Ishikawa (cell line): Measurements from ENCODE around the gene TH.
A peak's percentile ranks its signal among the peaks of the same experiment; 100 is the strongest.

Experiments used
- CEBPB ChIP-seq: IDR thresholded peaks from 2 replicates; pipeline ENCODE4 v1.6.1; 2012
- CREB1 ChIP-seq: IDR thresholded peaks from 2 replicates; pipeline ENCODE4 v1.6.1; 2012; ENCODE audit warnings: low read depth
- EGR1 ChIP-seq: IDR thresholded peaks from 2 replicates; pipeline ENCODE4 v1.6.1; 2012
- EP300 ChIP-seq: IDR thresholded peaks from 2 replicates; pipeline ENCODE4 v1.6.1; 2012; ENCODE audit warnings: borderline replicate concordance
- FOXM1 ChIP-seq: IDR thresholded peaks from 2 replicates; pipeline ENCODE4 v1.6.1; 2012; ENCODE audit warnings: low read depth, borderline replicate concordance
- MAX ChIP-seq: IDR thresholded peaks from 2 replicates; pipeline ENCODE4 v1.6.1; 2012
- NFIC ChIP-seq: IDR thresholded peaks from 2 replicates; pipeline ENCODE4 v1.6.1; 2012
- RAD21 ChIP-seq: IDR thresholded peaks from 2 replicates; pipeline ENCODE4 v1.6.1; 2012; ENCODE audit warnings: low read depth
- REST ChIP-seq: IDR thresholded peaks from 2 replicates; pipeline ENCODE4 v1.6.1; 2012; ENCODE audit warnings: low read depth, mild to moderate bottlenecking
- TAF1 ChIP-seq: IDR thresholded peaks from 2 replicates; pipeline ENCODE4 v1.6.1; 2012; ENCODE audit warnings: low read depth, mild to moderate bottlenecking
- TCF12 ChIP-seq: IDR thresholded peaks from 2 replicates; pipeline ENCODE4 v1.6.1; 2012; ENCODE audit warnings: low read depth
- TEAD4 ChIP-seq: IDR thresholded peaks from 2 replicates; pipeline ENCODE4 v1.6.1; 2012
- USF1 ChIP-seq: IDR thresholded peaks from 2 replicates; pipeline ENCODE4 v1.6.1; 2012
- YY1 ChIP-seq: IDR thresholded peaks from 2 replicates; pipeline ENCODE4 v1.6.1; 2012; ENCODE audit warnings: low read depth
- ZBTB7A ChIP-seq: IDR thresholded peaks from 2 replicates; pipeline ENCODE4 v1.6.1; 2012; ENCODE audit warnings: low read depth

Gene TH

DNA sequence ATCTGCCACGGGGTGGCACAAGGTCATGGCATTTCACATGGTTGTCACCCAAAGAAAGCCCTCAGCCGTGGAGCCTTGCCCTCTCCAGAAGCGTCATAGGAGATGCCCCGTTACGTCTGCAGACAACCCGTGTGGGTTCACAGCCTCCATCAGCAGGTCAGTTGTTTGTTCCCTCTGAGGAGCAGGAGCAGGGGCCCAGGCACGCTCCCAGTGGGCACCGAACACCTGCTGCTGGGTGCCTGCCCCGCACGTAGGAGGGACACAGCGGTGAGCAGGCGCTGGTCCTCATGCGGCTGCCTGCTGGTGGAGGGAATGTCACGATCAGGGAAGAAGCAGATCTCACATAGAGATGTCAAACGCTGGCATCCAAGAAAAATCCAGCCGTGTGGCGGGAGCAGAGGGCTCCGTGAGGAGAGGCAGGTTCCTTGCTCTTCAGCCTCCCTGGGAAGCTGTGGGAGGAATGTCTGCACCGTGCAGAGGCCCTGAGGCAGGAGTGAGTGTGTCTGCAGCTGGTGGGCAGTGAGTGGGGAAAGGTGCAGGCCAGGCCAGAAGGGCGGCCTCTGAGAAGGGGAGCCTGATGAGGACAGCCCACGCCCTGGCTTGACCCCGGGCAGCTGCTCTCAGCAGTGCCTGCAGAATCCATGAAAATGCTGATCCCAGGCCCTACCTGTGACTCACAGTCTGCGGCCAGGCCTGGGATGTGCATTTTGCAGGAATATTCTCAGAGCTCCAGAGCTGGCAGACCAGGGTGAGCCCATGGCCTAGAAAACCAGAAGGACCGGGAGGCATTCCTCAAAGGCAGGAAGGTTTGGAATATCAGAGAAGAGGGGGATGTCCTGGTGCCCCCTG lies 36.4 kb upstream of the TH start:
- no peak for TF ChIP-seq TAF1
- TF ChIP-seq CREB1, result no peak
- no peak for TF ChIP-seq ZBTB7A
- TF ChIP-seq USF1, result no peak
- TF ChIP-seq YY1, result no peak
- TF ChIP-seq FOXM1, result no peak
- no peak for TF ChIP-seq RAD21
- TF ChIP-seq TCF12, result no peak
- TF ChIP-seq EP300, result no peak
- TF ChIP-seq EGR1, result no peak
- no peak for TF ChIP-seq MAX
- no peak for TF ChIP-seq TEAD4
- TF ChIP-seq CEBPB, result no peak
- TF ChIP-seq REST, result no peak
- TF ChIP-seq NFIC, result no peak

DNA sequence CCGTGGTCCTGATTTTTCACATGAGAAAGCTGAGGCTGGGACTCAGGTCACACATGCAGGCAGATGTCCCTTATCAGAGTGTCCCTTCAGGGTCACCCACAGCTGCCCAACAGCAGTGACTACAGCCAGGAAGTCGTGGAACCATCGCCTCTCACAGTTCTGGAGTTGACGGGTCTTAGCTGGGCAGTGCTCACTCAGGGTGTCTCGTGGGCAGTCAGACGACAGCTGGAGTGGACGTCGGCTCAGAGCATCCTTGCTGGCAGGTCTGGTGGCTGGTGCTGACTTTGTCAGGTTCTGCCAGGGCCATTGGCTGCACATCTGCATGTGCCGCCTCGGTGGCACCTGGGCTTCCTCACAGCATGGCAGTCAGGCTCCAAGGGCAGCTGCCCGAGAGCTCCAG lies 35.6 kb upstream of the TH start:
- TF ChIP-seq TAF1 (no peak), YY1 (0 out of 2 replicates have a peak, but pooled peaks have one; percentile 22)

GRCh38 chr11:2205981-2206690 lies 34.5 kb upstream of the TH start:
- TF ChIP-seq NFIC (no peak), CREB1 (no peak), CEBPB (no peak)

DNA sequence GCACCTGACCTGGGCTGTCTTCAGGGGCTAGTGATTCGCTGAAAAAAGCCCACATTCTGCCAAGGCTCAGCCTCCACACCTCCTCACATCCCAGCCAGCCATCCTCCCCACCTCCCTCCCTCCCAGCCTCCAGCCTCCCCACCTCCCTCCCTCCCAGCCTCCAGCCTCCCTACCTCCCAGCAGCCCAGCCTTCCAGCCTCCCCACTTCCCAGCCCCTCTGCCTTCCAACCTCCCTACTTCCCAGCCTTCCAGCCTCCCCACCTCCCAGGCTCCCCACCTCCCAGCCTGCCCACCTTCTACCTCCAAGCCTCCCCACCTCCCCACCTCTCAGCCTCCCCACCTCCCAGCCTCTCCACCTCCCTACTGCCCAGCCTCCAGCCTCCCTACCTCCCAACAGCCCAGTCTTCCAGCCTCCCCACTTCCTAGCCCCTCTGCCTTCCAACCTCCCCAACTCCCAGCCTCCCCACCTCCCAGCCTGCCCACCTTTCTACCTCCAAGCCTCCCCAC lies 33.7 kb upstream of the TH start:
- no peak for TF ChIP-seq CREB1
- no peak for TF ChIP-seq EP300

- TF ChIP-seq TAF1 (no peak), TCF12 (no peak), ZBTB7A (no peak), TEAD4 (no peak), EGR1 (no peak), FOXM1 (no peak), EP300 (no peak), RAD21 (no peak), USF1 (no peak), NFIC (no peak), CEBPB (no peak), CREB1 (no peak), YY1 (no peak), REST (no peak), MAX (no peak)
Measured at GRCh38 chr11:2204361-2205213, 33.0 kb upstream of the TH start.
